Cerebellar cortex (tissue), 1 donor: Measurements from ENCODE around the gene EDNRA.

Source experiments
- DNase-seq: peaks from one replicate; pipeline ENCODE4 v3.0.0-alpha.2; 2015; ENCODE audit warnings: low spot score

The EDNRA gene

DNA sequence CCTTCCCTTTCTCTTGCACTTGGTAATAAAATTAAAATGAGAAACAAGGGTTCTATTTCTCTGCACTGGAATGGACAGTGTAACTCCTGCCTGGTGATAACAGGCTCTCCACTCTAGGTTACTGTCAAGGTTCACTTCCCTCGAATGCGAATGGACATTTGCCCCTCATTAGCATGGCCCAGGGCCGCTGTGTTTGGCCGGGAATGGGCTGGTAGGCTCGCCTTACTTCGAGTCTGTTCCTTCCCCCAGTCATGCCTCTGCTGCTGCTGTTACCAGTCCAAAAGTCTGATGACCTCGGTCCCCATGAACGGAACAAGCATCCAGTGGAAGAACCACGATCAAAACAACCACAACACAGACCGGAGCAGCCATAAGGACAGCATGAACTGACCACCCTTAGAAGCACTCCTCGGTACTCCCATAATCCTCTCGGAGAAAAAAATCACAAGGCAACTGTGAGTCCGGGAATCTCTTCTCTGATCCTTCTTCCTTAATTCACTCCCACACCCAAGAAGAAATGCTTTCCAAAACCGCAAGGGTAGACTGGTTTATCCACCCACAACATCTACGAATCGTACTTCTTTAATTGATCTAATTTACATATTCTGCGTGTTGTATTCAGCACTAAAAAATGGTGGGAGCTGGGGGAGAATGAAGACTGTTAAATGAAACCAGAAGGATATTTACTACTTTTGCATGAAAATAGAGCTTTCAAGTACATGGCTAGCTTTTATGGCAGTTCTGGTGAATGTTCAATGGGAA lies 61.5 kb downstream of the EDNRA start:
- DNase-seq: no peak

DNA sequence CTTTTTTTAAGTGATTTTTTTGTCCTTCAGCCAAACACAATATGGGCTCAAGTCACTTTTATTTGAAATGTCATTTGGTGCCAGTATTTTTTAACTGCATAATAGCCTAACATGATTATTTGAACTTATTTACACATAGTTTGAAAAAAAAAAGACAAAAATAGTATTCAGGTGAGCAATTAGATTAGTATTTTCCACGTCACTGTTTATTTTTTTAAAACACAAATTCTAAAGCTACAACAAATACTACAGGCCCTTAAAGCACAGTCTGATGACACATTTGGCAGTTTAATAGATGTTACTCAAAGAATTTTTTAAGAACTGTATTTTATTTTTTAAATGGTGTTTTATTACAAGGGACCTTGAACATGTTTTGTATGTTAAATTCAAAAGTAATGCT lies 62.1 kb downstream of the EDNRA start:
- no peak for DNase-seq

DNA sequence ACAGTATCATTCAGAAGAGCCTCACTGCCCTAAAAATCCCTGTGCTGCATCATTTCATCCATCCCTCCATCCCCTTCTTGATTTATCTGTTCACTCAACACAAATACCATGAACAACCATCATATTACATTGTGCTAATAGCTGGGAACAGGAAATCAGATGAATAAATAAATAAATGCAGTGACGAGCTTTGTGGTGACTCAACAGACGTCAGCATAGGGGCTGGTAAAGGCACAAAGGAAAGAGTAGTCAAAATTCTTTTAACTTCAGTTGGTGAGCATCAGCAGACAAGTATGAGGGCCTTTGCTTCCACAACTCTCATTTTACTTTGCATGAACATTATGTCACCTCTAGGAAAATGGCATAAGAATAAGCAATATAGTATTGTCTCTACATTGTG lies 65.5 kb downstream of the EDNRA start:
- no peak for DNase-seq

DNA sequence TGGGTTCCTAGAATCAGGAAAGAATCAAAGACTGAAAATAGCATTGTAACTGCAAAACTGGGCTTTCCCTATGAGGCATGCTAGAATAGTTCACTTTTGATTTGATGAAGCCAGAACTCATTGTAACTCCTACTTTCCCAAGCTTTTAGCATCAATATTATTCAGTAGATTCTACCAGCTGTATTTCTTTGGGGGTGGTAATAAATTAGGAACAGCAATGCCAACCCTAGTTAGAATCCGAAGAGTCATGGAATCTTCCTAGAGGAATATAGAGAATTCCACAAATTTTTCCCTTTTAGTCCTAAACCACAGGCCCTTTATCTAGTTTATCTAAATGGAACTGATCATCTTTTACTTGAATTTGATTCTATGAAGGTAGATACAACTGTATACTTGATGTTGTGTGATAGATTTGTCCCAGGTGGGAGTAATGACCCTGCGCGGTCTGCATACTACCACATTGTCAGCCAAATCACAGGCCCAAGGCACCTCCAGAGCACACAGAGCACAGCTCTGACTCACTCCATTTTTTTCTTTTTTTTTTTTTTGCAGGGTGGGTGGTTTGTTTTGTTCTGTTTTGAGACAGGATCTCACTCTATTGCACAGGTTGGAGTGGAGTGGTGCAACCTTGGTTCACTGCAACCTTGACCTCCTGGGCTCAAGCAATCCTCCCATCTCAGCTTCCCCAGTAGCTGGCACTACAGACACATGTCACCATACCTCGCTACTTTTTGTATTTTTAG lies 66.6 kb downstream of the EDNRA start:
- no peak for DNase-seq

DNA sequence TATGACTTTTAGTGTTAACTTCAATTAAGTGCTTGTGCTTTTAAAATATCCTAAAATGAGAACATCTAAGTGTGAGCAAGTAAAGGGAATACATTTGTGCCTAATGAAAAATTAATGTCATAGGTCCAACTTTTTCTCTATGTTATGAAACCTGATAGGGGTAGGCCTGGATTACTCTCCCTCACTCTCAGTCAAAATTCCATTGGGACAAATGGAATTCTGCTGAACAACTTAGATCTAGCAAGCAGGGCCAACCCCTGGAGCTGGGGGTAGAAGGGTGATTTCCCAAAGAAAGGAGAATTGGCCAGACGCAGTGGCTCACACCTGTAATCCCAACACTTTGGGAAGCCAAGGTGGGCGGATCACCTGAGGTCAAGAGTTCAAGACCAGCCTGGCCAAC lies 67.4 kb downstream of the EDNRA start:
- no peak for DNase-seq

DNA sequence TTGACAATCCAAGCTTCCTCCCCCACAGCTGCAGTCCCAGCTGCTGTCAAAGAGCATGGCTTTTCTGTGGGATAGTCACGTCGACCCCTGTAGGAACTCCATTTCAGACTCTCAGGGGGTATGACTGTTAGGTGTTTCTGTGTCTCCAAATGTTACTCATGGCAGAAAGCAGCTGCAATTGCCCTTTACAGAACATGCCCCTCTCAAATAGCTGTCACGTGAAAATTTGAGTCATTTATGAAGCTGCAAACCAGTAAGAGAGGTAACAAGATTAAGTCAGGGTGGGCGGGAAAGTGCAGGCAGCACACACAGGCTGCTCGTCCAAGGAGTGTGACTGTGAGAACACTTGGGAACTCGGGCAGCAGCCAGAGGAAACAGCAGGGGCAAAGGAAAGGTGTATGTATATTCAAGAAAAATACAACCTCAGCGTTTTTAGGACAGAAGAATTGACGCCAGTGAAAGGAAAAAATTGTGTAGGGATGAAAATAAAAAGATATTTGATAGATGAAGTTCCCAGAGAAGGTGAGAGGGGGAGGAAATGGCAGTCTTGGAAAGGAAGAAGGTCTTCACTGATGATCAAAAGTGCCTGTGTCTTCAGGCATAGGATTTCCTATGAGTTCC lies 69.8 kb downstream of the EDNRA start:
- DNase-seq: no peak

DNA sequence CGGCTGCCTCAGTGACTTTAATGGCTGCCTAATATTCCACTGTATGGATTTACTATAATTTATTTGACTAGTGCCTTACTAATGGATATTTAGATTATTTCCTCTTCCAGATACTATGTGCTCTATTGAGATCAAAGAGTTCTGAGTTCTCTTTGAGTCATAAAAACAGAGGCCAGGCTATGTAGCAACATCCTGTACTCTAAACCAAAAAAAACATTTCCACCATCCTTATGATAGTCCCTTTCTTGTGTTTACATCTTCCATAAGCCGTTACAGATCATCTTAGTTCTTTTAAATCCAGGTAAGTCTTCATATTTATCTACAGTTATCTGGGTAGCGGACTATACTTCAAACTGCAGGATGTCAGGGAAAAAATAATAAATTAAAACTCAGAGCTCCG lies 79.7 kb downstream of the EDNRA start:
- DNase-seq: no peak

DNA sequence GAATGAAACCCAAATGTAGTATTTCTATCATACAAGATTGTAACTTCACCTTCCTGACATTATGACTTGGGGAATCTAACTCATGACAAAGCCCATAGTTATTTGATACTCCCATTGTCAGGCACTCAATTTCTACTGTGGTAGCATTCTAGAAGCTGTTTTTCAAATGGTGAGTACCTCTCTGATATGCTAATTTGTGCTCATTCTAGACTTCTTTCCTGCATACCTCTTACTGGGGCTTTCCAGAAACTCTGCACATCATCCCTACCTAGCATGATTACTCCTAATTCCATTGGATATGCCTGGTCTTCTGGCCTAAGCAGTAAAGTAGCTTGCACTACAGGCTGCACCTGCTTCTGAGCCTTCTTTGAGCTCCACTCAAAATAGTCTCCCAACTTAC lies 85.9 kb downstream of the EDNRA start:
- DNase-seq: no peak

DNA sequence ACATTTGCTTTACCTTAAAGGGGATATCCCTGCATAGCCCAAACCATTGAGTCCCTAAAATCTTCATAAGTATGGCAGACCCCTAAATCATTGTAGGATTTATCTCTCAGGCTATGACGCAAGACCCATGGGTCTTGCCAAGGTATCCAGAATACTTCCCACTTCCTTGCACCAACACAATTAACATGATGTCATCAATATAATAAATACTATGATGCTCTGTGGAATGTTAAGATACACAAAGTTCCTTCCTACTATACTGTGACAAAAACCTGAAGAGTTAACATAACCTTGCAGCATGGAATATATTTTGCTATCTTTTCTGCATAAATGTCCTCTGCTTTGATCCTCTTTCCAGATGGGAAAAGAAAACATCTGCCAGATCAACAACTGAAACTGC lies 86.4 kb downstream of the EDNRA start:
- DNase-seq: no peak

DNA sequence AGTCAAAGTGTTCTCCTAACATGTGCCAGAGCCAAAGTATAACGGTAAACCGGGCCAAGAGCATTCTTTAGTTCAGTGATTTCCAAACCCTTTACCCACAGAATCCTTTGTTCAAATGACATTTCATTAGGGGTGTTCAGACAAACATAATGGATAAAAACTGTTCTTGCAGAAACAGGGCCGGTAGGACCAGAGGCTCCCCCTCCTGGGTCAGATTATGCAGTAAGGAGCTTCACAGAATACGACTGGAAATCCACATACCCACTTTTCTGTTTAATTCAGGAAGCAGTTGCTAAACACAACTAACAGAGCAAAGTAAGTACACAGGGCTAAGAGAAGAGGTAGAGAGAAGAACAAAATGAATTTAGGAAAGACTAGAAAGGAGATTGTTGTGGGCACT lies 89.7 kb downstream of the EDNRA start:
- no peak for DNase-seq

DNA sequence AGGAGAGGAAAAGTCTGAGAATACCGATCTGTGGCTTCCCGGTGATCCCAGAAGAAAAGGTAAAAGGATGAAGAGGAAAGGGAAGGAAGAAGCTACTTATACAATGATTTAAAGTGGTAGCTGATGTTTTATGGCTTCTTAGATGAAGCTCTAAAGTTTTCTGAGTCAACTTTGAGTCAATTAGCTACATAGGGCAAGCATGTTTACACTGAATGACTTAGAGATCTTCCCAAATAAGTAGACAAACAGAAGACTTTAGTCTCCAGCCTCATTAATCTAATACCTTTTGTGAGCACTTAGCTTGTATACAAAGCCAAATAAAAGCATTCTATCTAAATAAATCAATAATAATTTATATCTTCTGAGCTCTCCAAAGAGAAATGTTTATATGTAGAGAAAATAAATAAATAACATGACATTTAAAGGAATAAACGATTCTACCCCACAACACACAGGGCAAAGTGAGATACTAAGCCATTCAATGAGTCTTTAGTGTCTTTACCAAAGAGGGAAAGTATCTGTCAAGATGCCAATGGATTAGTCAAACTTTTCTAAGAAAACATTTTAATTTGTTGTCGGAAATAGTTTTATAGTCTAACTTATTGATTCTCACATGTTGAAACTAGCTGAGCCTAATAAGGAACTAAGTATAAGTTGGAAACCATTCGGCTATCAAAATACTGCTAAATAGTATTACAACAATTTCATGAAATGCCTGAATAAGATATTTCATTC lies 90.3 kb downstream of the EDNRA start:
- DNase-seq: no peak

DNA sequence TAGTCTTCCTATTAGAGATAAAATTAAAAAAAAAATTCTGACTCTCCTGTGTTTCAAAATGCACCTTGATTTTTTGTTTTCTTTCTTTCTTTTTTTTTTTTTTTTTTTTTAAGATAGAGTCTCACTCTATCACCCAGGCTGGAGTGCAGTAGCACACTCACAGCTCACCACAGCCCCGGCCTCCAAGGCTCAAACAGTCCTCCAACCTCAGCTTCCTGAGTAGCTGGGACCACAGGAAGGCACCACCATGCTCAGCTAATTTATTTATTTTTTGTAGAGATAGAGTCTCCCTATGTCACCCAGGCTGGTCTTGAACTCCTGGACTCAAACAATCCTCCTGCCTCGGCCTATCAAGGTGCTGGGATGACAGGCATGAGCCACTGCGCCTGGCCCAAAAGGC lies 95.2 kb downstream of the EDNRA start:
- DNase-seq: no peak

DNA sequence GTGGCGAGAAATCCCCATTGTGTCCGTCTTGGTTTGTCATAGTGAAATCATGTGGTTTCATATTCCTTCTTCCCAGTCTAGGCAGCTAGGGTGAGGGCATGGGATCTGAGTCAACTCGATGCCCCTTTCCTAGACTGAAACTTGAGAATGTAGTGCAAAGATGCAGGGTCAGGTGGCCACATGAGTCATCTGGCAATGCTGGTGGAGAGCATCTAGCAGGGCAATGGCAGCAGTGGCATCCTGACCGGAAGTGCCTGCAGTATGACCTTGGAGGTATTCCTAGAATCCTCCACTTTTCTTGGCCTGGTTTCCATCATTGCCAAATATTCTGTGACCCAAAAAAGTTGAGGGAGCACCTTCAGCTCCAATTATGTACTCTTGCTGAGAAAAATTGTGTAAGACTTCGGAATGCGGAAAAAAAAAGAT lies 97.2 kb downstream of the EDNRA start:
- DNase-seq: no peak

DNA sequence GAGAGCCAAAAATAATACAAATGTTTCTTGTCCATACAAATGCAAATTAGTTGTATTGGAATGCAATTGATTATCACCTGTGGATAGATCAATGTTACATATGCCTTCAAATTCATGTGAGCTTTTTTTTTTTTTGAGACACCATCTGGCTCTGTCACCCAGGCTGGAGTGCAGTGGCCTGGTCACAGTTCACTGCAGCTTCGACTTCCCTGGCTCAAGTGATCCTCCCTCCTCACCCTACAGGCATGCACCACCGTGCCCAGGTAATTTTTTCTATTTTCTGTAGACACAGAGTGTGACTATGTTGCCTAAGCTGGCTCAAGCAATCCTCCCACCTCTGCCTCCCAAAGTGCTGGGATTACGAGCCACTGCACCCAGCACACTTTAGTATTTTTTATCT lies 97.7 kb downstream of the EDNRA start:
- DNase-seq: no peak

DNA sequence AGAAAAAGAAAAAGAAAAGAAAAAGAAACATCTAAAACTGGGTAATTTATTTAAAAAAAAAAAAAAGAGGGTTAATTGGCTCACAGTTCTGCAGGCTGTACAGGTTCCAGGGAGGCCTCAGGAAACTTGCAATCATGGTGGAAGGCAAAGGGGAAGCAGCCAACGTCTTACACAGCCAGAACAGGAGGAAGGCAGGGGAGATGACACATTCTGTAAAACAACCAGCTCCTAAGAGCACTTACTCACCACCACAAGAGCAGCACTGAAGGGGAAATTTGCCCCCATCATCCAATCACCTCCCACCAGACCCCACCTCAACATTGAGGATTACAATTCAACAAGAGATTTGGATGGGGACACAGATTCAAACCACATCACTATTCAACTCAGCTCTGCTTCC lies 99.5 kb downstream of the EDNRA start:
- no peak for DNase-seq

DNA sequence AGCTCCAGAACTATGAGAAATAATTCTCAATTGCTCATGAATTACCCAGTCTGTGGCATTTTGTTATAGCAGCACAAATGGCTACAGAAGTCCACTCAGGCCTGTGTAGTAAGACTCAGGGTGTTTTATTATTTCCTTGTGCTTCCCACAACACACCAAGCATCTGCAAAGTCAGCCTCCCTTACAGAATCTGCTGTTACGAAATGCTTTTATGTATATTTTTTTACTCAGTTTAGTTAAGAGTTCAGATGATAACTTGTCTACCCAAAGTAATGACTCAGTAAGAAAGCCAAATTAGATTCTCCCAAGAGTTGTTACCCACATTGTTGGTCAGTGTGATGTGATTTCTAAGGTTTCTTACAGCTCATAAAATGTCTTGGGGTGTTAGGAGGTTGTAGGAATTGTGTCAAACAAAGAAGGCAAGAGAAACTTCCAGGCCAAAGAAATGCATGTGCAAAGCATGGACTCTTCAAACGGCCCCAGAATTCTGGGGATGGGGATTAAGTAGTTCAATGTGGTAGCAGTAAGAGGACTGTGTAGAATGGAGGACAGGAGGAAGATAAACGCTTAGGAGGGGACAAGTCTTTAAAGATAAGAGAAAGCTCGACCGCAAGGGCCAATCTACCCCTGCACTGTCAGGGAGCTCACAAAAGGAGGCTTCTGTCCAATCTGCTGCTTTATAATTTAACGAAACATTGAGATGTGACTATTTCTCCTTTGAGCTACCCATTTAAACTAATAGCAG lies 100.9 kb downstream of the EDNRA start:
- DNase-seq: no peak

DNA sequence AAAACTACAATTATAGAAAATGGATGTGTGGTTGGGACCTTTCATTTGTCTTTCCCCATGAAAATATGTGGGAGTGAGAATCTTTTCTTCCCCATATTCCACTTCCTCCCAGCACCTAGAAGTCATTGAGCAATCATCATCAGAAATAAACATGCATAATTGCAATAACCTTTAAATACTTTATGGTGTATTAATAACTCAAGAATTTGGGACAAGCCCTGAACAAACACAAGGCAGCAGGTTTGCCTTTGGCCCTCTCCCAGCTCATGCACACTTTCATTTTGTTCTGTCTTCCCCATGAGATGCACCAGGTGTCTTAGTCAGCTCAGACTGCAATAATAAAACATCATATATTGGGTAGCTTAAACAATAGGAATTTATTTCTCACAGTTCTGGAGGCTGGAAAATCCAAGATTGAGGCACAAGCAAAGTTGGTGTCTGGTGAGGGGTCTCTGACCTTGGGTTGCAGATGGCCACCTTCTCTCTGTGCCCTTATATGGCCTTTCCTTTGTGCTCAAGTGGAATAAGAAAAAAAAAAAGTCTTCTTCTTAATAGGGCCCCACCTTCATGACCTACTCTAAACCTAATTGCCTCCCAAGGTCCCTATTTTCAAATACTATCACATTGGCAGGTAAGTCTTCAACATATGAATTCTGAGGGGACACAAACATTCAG lies 101.6 kb downstream of the EDNRA start:
- DNase-seq: no peak

DNA sequence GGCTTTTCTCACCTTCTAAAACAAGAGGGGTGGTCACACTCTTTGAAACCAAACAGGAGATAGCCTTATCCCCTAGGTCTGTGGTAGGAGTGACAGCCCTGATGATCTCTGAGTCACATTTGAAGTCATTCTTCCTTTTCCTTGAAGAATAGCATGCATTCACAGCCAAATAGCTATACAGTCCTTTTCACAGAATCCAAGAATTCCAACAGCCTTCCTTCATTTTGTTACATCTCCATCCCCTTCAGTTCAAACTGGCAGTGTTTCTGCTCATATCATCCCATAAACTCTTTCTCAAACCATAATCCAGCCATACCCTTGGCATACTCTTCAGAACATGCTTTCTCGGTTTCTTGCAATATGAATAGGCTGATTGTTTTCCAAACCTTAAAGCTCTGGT lies 103.0 kb downstream of the EDNRA start:
- no peak for DNase-seq

DNA sequence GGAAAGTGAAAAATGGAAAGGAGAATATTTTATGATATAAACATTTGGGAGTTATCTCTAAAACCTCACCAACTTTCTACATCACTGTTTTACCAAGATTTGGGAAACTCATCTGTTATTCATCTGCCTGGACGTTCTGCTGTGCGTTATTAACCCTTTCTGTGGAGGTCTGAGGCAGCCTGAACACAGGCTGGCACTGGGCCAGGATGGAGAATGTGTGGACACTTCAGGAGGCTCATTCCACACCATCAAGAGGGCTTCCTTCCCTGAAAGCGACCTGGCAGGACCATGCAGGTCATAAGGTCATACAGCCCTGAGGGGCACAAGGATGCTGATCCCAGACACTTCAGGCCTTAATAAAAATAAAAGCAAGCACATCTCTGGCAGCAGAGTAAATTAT lies 105.1 kb downstream of the EDNRA start:
- DNase-seq: no peak

DNA sequence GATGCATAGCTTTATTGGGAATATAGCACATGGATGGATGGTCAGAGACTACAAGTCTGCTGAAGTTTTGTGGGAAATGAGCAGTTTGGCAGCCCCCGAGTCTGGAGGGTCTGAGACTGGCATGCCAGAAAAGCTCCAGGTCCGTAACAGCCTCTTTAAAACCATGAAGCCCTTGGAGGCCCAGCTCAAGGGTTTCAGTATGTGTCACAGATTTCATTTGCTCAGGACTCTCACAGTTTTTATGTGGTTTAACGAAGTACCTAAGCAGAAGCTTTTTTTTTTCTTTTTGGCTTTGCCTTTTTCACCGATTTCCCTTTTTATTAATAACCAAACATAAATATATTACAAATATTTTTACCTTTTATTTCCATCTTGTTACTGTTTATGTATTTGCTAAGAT lies 105.7 kb downstream of the EDNRA start:
- DNase-seq: no peak

DNA sequence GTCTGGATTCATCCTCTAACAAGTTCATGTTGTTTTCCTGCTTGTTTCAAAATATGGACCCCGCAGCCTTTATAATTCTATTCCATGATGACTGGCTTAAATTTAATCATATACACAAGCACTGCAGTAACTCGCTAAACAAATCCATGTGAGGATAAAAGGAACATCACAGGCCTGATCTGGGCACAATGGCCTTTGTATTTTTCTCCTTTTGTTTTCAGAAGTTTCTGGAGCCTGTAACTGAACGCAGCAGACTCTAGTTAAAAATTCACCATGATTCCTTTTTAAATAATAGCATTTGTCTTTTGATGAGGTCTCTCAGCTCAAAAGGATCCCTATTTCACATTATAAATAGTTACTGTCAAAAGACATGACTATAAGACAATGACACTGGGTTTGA lies 106.1 kb downstream of the EDNRA start:
- no peak for DNase-seq
